ENCODE measurements around the gene SPAG16. TPM values are rescaled to one million over a fixed set of nuclear protein-coding genes. Genes with fewer than 3 reads are reported as not detected.

Gene SPAG16
- total RNA-seq, 1 experiment from 2014 or later: 21.5 TPM

- ChIA-PET CTCF (no interaction called here), POLR2A (no interaction called here)
- intact Hi-C loops (cut with micrococcal nuclease; ENCODE audit: unreplicated experiment): no loop called here
- Histone ChIP-seq H3K9me3 (no peaks in the 10 kb centered on the region), H3K27me3 (replicated peaks; ENCODE audit: control insufficient read depth, insufficient read depth, low read length) (no peaks in the 10 kb centered on the region), H3K4me3 (ENCODE audit: low read depth, low read length) (no peak overlapping the region), H3K4me1 (no peaks in the 10 kb centered on the region), H3K36me3 (ENCODE audit: control insufficient read depth, insufficient read depth, low read length) (no peaks in the 10 kb centered on the region)
- no peaks in the 10 kb centered on the region for H3K27me3 Mint-ChIP-seq (ENCODE audit: insufficient read depth, unreplicated experiment)
- H3K4me1 Mint-ChIP-seq (ENCODE audit: low read depth, unreplicated experiment): no peaks in the 10 kb centered on the region
- no peak for TF ChIP-seq CTCF (IDR thresholded peaks at IDR 0.05; ENCODE audit: insufficient read depth in 1 of 2, low read depth in 1 of 2, low read length in 1 of 2, severe bottlenecking in 1 of 2, unreplicated experiment in 1 of 2)
- no peaks in the 10 kb centered on the region for H3K9me3 Mint-ChIP-seq (ENCODE audit: unreplicated experiment)
- BruUV-seq (replicated peaks): no TSS peak
- DNase-seq: no peak
- H3K36me3 Mint-ChIP-seq (ENCODE audit: insufficient read depth, unreplicated experiment): no peaks in the 10 kb centered on the region
- H3K4me3 Mint-ChIP-seq (ENCODE audit: unreplicated experiment): no peak overlapping the region
- no peak overlapping the region for H3K27ac Mint-ChIP-seq (ENCODE audit: unreplicated experiment)
Observed at GRCh38 chr2:214201892-214202291, 917.6 kb downstream of the SPAG16 start.

- H3K9me3 Mint-ChIP-seq (ENCODE audit: unreplicated experiment): no peaks in the 10 kb centered on the region
- intact Hi-C loops (cut with micrococcal nuclease; ENCODE audit: unreplicated experiment): no loop called here
- Histone ChIP-seq H3K4me1 (no peaks in the 10 kb centered on the region), H3K9me3 (no peaks in the 10 kb centered on the region), H3K36me3 (ENCODE audit: control insufficient read depth, insufficient read depth, low read length) (no peaks in the 10 kb centered on the region), H3K4me3 (ENCODE audit: low read depth, low read length) (no peak overlapping the region), H3K27me3 (replicated peaks; ENCODE audit: control insufficient read depth, insufficient read depth, low read length) (no peaks in the 10 kb centered on the region)
- BruUV-seq (replicated peaks): no TSS peak
- no peaks in the 10 kb centered on the region for H3K36me3 Mint-ChIP-seq (ENCODE audit: insufficient read depth, unreplicated experiment)
- no peaks in the 10 kb centered on the region for H3K4me1 Mint-ChIP-seq (ENCODE audit: low read depth, unreplicated experiment)
- H3K4me3 Mint-ChIP-seq (ENCODE audit: unreplicated experiment): no peak overlapping the region
- no peak for TF ChIP-seq CTCF (IDR thresholded peaks at IDR 0.05; ENCODE audit: insufficient read depth in 1 of 2, low read depth in 1 of 2, low read length in 1 of 2, severe bottlenecking in 1 of 2, unreplicated experiment in 1 of 2)
- H3K27me3 Mint-ChIP-seq (ENCODE audit: insufficient read depth, unreplicated experiment): no peaks in the 10 kb centered on the region
- no peak for DNase-seq
- ChIA-PET CTCF (interaction anchor here (0.6 to 1.2 kb wide), 2 partner anchors 124 to 126 kb away, joined by 3 to 7 read pairs; no protein-coding TSS in a partner anchor), POLR2A (no interaction called here)
- H3K27ac Mint-ChIP-seq (ENCODE audit: unreplicated experiment): no peak overlapping the region
Observed at GRCh38 chr2:214203214-214203613, 919.0 kb downstream of the SPAG16 start.

GRCh38 chr2:214203744-214204289, 919.6 kb downstream of the SPAG16 start:
- Mint-ChIP-seq H3K9me3 (ENCODE audit: unreplicated experiment) (no peaks in the 10 kb centered on the region), H3K36me3 (ENCODE audit: insufficient read depth, unreplicated experiment) (no peaks in the 10 kb centered on the region), H3K27me3 (ENCODE audit: insufficient read depth, unreplicated experiment) (no peaks in the 10 kb centered on the region), H3K4me1 (ENCODE audit: low read depth, unreplicated experiment) (no peaks in the 10 kb centered on the region), H3K27ac (ENCODE audit: unreplicated experiment) (no peak overlapping the region), H3K4me3 (ENCODE audit: unreplicated experiment) (no peak overlapping the region)
- H3K4me1 ChIP-seq: no peaks in the 10 kb centered on the region
- no peak for TF ChIP-seq CTCF (IDR thresholded peaks at IDR 0.05; ENCODE audit: insufficient read depth in 1 of 2, low read depth in 1 of 2, low read length in 1 of 2, severe bottlenecking in 1 of 2, unreplicated experiment in 1 of 2)
- no peaks in the 10 kb centered on the region for H3K36me3 ChIP-seq (ENCODE audit: control insufficient read depth, insufficient read depth, low read length)
- POLR2A ChIA-PET: no interaction called here
- no peak overlapping the region for H3K4me3 ChIP-seq (ENCODE audit: low read depth, low read length)
- intact Hi-C loops (cut with micrococcal nuclease; ENCODE audit: unreplicated experiment): no loop called here
- no peaks in the 10 kb centered on the region for H3K27me3 ChIP-seq (replicated peaks; ENCODE audit: control insufficient read depth, insufficient read depth, low read length)
- no peaks in the 10 kb centered on the region for H3K9me3 ChIP-seq
- CTCF ChIA-PET: interaction anchor here (0.6 to 1.2 kb wide), 2 partner anchors 125 to 126 kb away, joined by 3 to 7 read pairs; no protein-coding TSS in a partner anchor
- no TSS peak for BruUV-seq (replicated peaks)
- DNase-seq: no peak
